ENCODE measurements around the gene TMEM121B.

The TMEM121B gene

DNA sequence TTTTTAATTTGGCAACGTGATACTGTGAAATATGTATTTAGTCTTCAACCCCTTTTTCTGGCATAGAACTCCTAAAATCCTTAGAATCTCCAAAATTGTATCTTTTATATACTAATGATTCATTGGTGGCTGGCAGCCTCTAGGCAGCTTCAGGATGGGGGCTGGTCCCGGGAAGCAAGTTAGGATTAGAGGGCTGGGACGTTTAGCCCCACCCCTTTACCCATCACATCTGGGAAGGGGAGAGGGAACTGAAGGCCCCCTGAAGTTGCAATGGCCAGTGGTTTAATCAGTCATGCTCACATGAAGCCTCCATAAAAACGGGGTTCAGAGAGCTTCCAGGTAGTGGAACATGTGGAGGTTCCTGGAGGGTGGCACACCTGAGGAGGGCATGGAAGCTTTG, 29.3 kb downstream of the TMEM121B start:
- no peak for DNase-seq (ENCODE audit: low read depth in 3 of 3)

- DNase-seq (ENCODE audit: low read depth in 3 of 3): no peak
Measured at GRCh38 chr22:17090550-17090949, 30.6 kb downstream of the TMEM121B start.

DNA sequence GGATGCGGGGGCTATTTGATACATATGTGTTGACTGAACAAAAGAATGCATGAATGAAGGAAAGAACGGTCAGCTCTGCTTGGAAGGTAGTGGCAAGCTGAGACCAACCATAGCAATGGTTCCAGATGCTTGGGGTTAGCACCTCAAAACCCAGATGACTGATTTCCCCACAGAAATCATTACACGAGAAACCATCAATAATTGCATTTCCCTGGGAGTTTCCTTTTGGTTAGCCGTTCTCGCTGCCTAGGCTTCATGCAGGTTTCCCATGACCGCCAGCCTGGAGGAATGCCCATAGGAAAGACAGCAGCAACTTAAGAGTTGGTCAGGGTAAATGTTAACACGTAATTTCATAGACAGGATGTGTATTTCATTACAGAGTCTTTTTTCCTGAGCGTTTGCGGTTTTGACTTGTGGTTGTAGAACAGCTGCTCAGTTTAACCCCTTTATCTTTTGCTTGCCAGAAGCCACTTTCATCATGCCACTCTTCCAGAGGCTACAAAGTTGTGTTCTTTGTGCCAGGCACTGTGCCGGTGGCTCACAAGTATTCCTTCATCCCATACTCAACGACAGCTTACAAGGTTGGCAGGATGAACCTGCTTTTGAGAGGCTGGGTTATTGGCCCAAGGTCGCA, 33.5 kb downstream of the TMEM121B start:
- peak in 1 of 3 donors; percentile 28 for DNase-seq (ENCODE audit: low read depth in 3 of 3)

GRCh38 chr22:17086788-17087497, 34.2 kb downstream of the TMEM121B start:
- no peak for DNase-seq (ENCODE audit: low read depth in 3 of 3)

- DNase-seq (ENCODE audit: low read depth in 3 of 3): no peak
Measured at GRCh38 chr22:17086296-17086695, 34.9 kb downstream of the TMEM121B start.

DNA sequence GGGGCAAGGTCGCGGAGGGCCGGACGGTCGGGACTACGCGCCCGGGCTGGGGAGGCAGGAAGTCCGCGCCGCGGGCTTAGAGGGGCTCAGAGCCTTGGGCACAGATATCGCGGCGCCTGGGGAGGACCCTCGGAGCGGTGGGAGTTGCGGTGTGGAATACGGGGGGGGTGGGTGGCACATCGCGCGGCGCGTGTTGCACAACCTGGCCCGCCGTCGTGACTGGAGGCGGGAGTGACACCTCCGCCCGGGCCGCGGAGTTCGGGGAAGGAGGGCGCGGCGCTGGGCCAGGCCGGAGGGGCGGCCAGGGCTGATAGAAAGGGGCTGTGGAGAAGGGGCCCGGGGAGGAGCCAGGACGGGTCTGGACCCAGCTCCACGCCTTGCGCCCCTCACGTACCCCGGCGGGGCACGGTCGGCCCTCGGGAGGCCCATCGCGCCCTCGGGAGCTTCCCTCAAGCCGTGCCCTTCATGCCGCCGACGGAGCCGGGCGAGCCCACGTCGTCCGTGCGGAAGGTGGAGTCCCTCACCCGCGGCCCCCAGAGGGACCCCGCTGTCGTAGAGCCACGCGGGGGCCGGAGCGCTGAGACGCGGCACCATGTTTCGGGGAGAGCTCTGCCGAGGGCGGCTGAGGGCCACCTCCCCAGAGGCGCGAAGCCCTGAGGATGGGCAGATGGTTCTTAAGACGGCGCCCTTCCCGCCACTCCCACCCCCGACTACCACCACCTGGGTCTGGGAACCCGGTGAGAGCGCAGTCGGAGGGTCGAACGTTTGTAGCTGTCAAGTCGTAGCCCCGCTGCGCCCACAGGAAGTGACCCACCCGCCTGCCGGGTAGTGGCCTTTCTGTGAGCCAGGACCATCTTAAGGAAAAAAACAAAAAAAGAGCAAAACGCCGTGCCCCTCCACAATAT, 35.6 kb downstream of the TMEM121B start:
- DNase-seq (ENCODE audit: low read depth in 3 of 3): peak in 1 of 3 donors; percentile 33

- DNase-seq (ENCODE audit: low read depth in 3 of 3): peak; percentile 84 to 93 (median 86)
Measured at GRCh38 chr22:17084554-17085276, 36.4 kb downstream of the TMEM121B start, which contains the start of gene IL17RA. IL17RA (plus strand) TSS chr22:17085000; CDS start chr22:17085092, 92 bp downstream.

DNA sequence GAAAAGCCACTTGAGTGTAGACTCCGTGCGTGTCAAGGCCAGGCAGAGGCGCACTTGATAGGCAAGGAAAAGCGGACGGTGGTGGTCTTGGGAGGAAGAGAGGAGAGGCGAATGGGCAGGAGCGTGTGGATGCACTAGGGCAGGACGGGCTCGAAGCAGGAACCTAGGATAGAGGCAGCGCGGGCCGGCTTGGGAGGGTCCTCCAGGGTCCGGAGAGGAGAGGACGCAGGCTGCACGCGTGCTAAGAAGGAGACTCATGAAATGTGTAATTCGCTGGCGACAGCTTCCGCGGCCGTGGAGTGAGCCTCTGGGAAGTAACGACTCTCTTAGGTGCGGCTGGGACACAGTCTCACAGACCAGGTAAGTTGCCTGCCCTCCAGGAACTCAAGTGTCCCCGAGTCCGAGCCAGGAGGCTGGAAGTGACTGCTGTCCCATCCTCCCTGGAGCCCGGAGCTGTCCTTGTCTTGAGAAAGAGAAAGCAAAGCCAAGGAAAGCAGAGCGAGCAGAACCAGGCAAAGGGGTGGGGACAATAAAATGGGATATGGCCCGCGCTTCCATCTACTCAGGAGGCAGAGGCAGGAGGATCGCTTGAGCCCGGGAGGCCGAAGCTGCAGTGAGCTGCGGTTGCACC, 37.2 kb downstream of the TMEM121B start:
- DNase-seq (ENCODE audit: low read depth in 3 of 3): no peak

DNA sequence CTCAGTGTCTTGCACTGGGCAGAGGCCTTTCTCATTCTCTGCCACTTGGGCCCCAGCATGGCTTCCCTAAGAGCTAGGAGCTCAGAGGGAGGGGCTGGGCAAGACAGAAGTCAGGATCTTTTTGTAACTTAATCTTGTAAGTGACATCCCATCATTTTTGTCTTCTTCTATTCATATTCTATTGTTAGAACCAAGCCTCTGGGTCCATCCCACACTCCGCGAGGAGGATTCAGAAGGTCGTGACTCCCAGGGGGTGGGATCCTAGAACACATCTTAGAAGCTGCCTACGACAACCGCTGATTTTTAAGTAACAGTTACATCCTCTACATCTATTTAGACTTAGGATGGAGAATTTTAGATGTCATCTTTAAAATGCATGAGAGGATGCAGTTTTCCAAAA, 37.9 kb downstream of the TMEM121B start:
- DNase-seq (ENCODE audit: low read depth in 3 of 3): no peak

GRCh38 chr22:17079572-17079971, 41.6 kb downstream of the TMEM121B start:
- no peak for DNase-seq (ENCODE audit: low read depth in 3 of 3)

GRCh38 chr22:17077255-17077654, 43.9 kb downstream of the TMEM121B start:
- DNase-seq (ENCODE audit: low read depth in 3 of 3): no peak

DNA sequence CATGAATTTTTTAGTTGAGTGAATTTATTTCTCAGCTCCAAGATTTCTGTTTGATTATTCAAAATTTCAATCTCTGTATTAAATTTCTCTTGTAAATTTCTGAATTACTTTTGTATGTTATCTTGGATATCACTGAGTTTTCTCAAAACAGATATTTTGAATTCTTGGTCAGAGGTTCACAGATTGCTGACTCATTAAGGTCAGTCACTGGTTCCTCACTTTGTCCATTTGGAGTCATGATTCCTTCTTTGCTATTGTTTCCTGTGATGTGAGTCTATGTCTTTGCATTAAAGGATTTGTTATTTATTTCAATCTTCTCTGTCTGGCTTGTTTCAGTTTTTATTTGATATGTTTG, 46.5 kb downstream of the TMEM121B start:
- DNase-seq (ENCODE audit: low read depth in 3 of 3): no peak

DNA sequence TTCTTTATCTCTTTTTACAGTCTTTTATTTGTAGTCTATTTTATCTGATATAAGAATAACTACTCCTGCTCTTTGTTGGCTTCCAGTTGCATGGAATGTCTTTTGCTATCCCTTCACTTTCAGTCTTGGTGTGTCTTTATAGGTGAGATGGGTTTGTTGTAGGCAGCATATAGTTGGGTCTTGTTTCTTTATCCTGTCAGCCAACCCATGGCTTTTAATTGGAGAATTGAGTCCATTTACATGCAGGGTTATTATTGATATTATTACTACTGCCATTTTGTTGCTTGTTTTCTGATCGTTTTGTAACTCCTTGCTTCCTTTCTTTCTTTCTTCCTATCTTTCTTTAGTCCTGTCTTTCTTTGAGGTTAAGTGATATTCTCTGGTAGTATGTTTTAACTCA, 48.3 kb downstream of the TMEM121B start:
- no peak for DNase-seq (ENCODE audit: low read depth in 3 of 3)
